Ovary (tissue), 3 donors: Measurements from ENCODE around the gene SEMA6B.
"Not testable (repeated sequence)": the region's sequence is repeated elsewhere in the genome, so short reads cannot be mapped to it uniquely, and the experiment has no call there.

Source experiments
- EP300 ChIP-seq: sonication (generic); formaldehyde crosslinking; IDR thresholded peaks from one replicate; pipeline ENCODE4 v1.6.1; 2017; ENCODE audit warnings: antibody characterized with exemption
- POLR2A ChIP-seq: fragments of 450-650 bp; IDR thresholded peaks from one replicate; pipeline ENCODE4 v1.6.1; 2017; ENCODE audit warnings: antibody characterized with exemption, mild to moderate bottlenecking, moderate library complexity
- TF ChIP-seq, protein P1 (sequence below), 3 donors: fragments of 450-650 bp in 2 of 3; fragments of 200-600 bp in 1 of 3; IDR thresholded peaks; one replicate each; pipeline versions ENCODE4 v1.5.1 to v1.8.0; 2016 to 2022; ENCODE audit warnings: antibody characterized with exemption in 3 of 3, mild to moderate bottlenecking in 1 of 3
- donor health status: DM: no; HTN: no; CAD: no.

DNA sequence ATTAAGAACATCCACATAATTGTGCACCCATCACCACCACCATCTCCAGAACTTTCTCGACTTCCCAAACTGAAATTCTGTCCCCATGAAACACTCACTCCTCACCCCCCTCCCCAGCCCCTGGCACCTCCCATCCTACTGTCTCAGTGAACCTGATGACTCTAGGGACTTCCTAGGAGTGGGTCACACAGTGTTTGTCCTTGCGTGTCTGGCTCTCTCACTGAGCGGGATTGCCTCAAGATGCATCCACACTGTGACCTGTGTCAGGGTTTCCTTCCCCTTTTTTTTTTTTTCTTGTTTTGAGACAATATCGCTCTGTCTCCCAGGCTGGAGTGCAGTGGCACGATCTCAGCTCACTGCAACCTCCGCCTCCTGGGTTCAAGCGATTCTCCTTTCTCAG, 2.6 kb upstream of the SEMA6B start:
- TF ChIP-seq, protein P1, sequence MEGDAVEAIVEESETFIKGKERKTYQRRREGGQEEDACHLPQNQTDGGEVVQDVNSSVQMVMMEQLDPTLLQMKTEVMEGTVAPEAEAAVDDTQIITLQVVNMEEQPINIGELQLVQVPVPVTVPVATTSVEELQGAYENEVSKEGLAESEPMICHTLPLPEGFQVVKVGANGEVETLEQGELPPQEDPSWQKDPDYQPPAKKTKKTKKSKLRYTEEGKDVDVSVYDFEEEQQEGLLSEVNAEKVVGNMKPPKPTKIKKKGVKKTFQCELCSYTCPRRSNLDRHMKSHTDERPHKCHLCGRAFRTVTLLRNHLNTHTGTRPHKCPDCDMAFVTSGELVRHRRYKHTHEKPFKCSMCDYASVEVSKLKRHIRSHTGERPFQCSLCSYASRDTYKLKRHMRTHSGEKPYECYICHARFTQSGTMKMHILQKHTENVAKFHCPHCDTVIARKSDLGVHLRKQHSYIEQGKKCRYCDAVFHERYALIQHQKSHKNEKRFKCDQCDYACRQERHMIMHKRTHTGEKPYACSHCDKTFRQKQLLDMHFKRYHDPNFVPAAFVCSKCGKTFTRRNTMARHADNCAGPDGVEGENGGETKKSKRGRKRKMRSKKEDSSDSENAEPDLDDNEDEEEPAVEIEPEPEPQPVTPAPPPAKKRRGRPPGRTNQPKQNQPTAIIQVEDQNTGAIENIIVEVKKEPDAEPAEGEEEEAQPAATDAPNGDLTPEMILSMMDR (IDR thresholded peaks at IDR 0.05) = not testable (repeated sequence)
- TF ChIP-seq POLR2A, EP300: not testable (repeated sequence)
